Loucy (cell line): ENCODE results near the gene SMIM11.

ENCODE experiments used
- H2AFZ ChIP-seq: fragments of 200-600 bp; sonication (generic); 2 replicates; pipeline ENCODE4 v1.6.0; 2016; ENCODE audit warnings: antibody characterized with exemption, mild to moderate bottlenecking, low read length, moderate library complexity
- H3F3A ChIP-seq: fragments of 200-600 bp; 2 replicates; pipeline ENCODE4 v1.6.0; 2016; ENCODE audit warnings: antibody characterized with exemption, low read depth, mild to moderate bottlenecking
- H3K27me3 ChIP-seq: fragments of 200-600 bp; sonication (generic); 2 replicates; pipeline ENCODE4 v1.6.1; 2014; ENCODE audit warnings: low read length, mild to moderate bottlenecking; ENCODE audit not compliant: insufficient read depth, poor library complexity, severe bottlenecking
- H3K36me3 ChIP-seq: fragments of 200-600 bp; sonication (generic); 2 replicates; pipeline ENCODE4 v1.6.1; 2016; ENCODE audit warnings: low read length; ENCODE audit not compliant: insufficient read depth
- H3K4me1 ChIP-seq: fragments of 200-600 bp; sonication (generic); 2 replicates; pipeline ENCODE4 v1.5.1; 2014; ENCODE audit warnings: low read length, mild to moderate bottlenecking; ENCODE audit not compliant: insufficient read depth, poor library complexity, severe bottlenecking
- H3K4me2 ChIP-seq: fragments of 200-600 bp; sonication (generic); 2 replicates; pipeline ENCODE4 v1.6.0; 2014; ENCODE audit warnings: antibody characterized with exemption, low read length, low read depth, mild to moderate bottlenecking; ENCODE audit not compliant: poor library complexity, severe bottlenecking
- H3K4me3 ChIP-seq: fragments of 200-600 bp; sonication (generic); 2 replicates; pipeline ENCODE4 v1.5.1; 2014; ENCODE audit warnings: low read length, mild to moderate bottlenecking, mixed read lengths; ENCODE audit not compliant: poor library complexity, severe bottlenecking
- H3K79me2 ChIP-seq: fragments of 200-600 bp; sonication (generic); 2 replicates; pipeline ENCODE4 v1.6.1; 2014; ENCODE audit warnings: low read length; ENCODE audit not compliant: insufficient read depth
- H3K9ac ChIP-seq: fragments of 200-600 bp; sonication (generic); 2 replicates; pipeline ENCODE4 v1.6.0; 2014; ENCODE audit warnings: mild to moderate bottlenecking, low read depth, low read length, moderate library complexity; ENCODE audit not compliant: poor library complexity, severe bottlenecking
- H3K9me2 ChIP-seq: fragments of 200-600 bp; sonication (generic); replicated peaks from 2 replicates; pipeline ENCODE4 v1.6.1; 2016; ENCODE audit warnings: low read depth, low read length, mixed read lengths
- H3K9me3 ChIP-seq: fragments of 200-600 bp; sonication (generic); 2 replicates; pipeline ENCODE4 v1.6.1; 2014; ENCODE audit warnings: mild to moderate bottlenecking, antibody characterized with exemption, low read length, low read depth; ENCODE audit not compliant: insufficient read depth
- H4K20me1 ChIP-seq: fragments of 200-600 bp; sonication (generic); 2 replicates; pipeline ENCODE4 v1.6.0; 2014; ENCODE audit warnings: antibody characterized with exemption, low read length, mild to moderate bottlenecking; ENCODE audit not compliant: insufficient read depth, poor library complexity, severe bottlenecking
- CTCF ChIP-seq: fragments of 200-600 bp; sonication (generic); conservative IDR thresholded peaks from 2 replicates; pipeline ENCODE4 v1.5.1; 2014; ENCODE audit warnings: mild to moderate bottlenecking, antibody characterized with exemption, low read length
- EZH2phosphoT487 ChIP-seq: fragments of 200-600 bp; IDR thresholded peaks from 2 replicates; pipeline ENCODE4 v1.6.1; 2018; ENCODE audit warnings: antibody characterized with exemption, mild to moderate bottlenecking, moderate library complexity, borderline replicate concordance

Gene SMIM11

GRCh38 chr21:34363733-34364132 lies 11.6 kb upstream of the SMIM11 start, which contains the start of gene KCNE2:
KCNE2 (plus strand) TSS chr21:34364006; CDS start chr21:34370479, 6,473 bp downstream.
- H3K9me3 ChIP-seq: no peaks in the 10 kb centered on the region
- no peaks in the 10 kb centered on the region for H3K9me2 ChIP-seq
- no peak within 1 kb of the TSS for H3K4me2 ChIP-seq
- no peak within 1 kb of the TSS for H3K4me3 ChIP-seq
- no peak for TF ChIP-seq EZH2phosphoT487
- TF ChIP-seq CTCF: no peak
- peaks cover 5% of the 10 kb centered on the region for H3K27me3 ChIP-seq
- no peak within 1 kb of the TSS for H3K9ac ChIP-seq
- H3K4me1 ChIP-seq: no peaks in the 10 kb centered on the region
- no peaks in the 10 kb centered on the region for H3F3A ChIP-seq
- no peak within 1 kb of the TSS for H2AFZ ChIP-seq
- H3K79me2 ChIP-seq: no peaks in the 10 kb centered on the region
- no peaks in the 10 kb centered on the region for H3K36me3 ChIP-seq
- H4K20me1 ChIP-seq: no peaks in the 10 kb centered on the region

- Histone ChIP-seq H2AFZ (no peak overlapping the region), H3K27me3 (no peaks in the 10 kb centered on the region), H3K4me3 (no peak overlapping the region), H3K36me3 (no peaks in the 10 kb centered on the region), H3K9me3 (no peaks in the 10 kb centered on the region), H3K9me2 (no peaks in the 10 kb centered on the region), H3K79me2 (no peaks in the 10 kb centered on the region), H3K4me1 (no peaks in the 10 kb centered on the region), H3F3A (no peaks in the 10 kb centered on the region), H4K20me1 (no peaks in the 10 kb centered on the region), H3K9ac (no peak overlapping the region), H3K4me2 (no peak overlapping the region)
- TF ChIP-seq EZH2phosphoT487: no peak
- TF ChIP-seq CTCF: no peak
Observed at GRCh38 chr21:34364921-34365320, 10.4 kb upstream of the SMIM11 start.

GRCh38 chr21:34365809-34366208 lies 9.5 kb upstream of the SMIM11 start:
- Histone ChIP-seq H2AFZ (no peak overlapping the region), H3K4me2 (no peak overlapping the region), H4K20me1 (no peaks in the 10 kb centered on the region), H3F3A (no peaks in the 10 kb centered on the region), H3K4me1 (no peaks in the 10 kb centered on the region), H3K9me2 (no peaks in the 10 kb centered on the region), H3K36me3 (no peaks in the 10 kb centered on the region), H3K9me3 (no peaks in the 10 kb centered on the region), H3K9ac (no peak overlapping the region), H3K79me2 (no peaks in the 10 kb centered on the region), H3K27me3 (no peaks in the 10 kb centered on the region), H3K4me3 (no peak overlapping the region)
- TF ChIP-seq EZH2phosphoT487: no peak
- TF ChIP-seq CTCF: no peak
